GM23248 (cell line): ENCODE results near the gene CDX1. TPM values are rescaled to one million over a fixed set of nuclear protein-coding genes. Genes with fewer than 3 reads are reported as not detected.

Experiments
- DNase-seq: peaks from one replicate; pipeline ENCODE4 v3.0.0-alpha.2; 2015
- H2AFZ ChIP-seq: fragments of 200-600 bp; sonication (generic); 2 replicates; pipeline ENCODE4 v1.6.1; 2016; ENCODE audit warnings: antibody characterized with exemption
- H3F3A ChIP-seq: fragments of 200-600 bp; sonication (generic); 2 replicates; pipeline ENCODE4 v1.6.1; 2016; ENCODE audit warnings: mild to moderate bottlenecking, antibody characterized with exemption, mixed run types; ENCODE audit not compliant: insufficient read depth
- H3K27ac ChIP-seq: fragments of 200-600 bp; sonication (generic); 2 replicates; pipeline ENCODE4 v1.5.1; 2016; ENCODE audit warnings: mild to moderate bottlenecking
- H3K27me3 ChIP-seq: fragments of 200-600 bp; sonication (generic); replicated peaks from 2 replicates; pipeline ENCODE4 v1.6.1; 2016; ENCODE audit warnings: mild to moderate bottlenecking; ENCODE audit not compliant: insufficient read depth
- H3K36me3 ChIP-seq: fragments of 200-600 bp; sonication (generic); 2 replicates; pipeline ENCODE4 v1.6.1; 2016; ENCODE audit warnings: low read depth, mild to moderate bottlenecking
- H3K4me1 ChIP-seq: fragments of 200-600 bp; sonication (generic); 2 replicates; pipeline ENCODE4 v1.6.1; 2016; ENCODE audit warnings: mild to moderate bottlenecking; ENCODE audit not compliant: insufficient read depth
- H3K4me2 ChIP-seq: fragments of 200-600 bp; sonication (generic); one replicate; pipeline ENCODE4 v1.6.1; 2016; ENCODE audit warnings: mild to moderate bottlenecking; ENCODE audit not compliant: unreplicated experiment
- H3K4me3 ChIP-seq: fragments of 200-600 bp; sonication (generic); 2 replicates; pipeline ENCODE4 v1.5.1; 2016; ENCODE audit warnings: mild to moderate bottlenecking
- H3K79me2 ChIP-seq: fragments of 200-600 bp; sonication (generic); 2 replicates; pipeline ENCODE4 v1.6.1; 2016; ENCODE audit warnings: mild to moderate bottlenecking; ENCODE audit not compliant: insufficient read depth
- H3K9ac ChIP-seq: fragments of 200-600 bp; sonication (generic); 2 replicates; pipeline ENCODE4 v1.6.1; 2016; ENCODE audit warnings: mild to moderate bottlenecking
- H3K9me2 ChIP-seq: fragments of 200-600 bp; sonication (generic); 2 replicates; pipeline ENCODE4 v1.6.1; 2016; ENCODE audit warnings: mixed run types, mild to moderate bottlenecking, moderate library complexity; ENCODE audit not compliant: insufficient read depth
- H3K9me3 ChIP-seq: fragments of 200-600 bp; sonication (generic); one replicate; pipeline ENCODE4 v1.6.1; 2017; ENCODE audit warnings: low read depth
- H4K20me1 ChIP-seq: fragments of 200-600 bp; sonication (generic); 2 replicates; pipeline ENCODE4 v1.6.0; 2016; ENCODE audit not compliant: insufficient read depth
- EZH2 ChIP-seq: fragments of 200-600 bp; sonication (generic); IDR thresholded peaks from 2 replicates; pipeline ENCODE4 v1.6.1; 2018; ENCODE audit warnings: antibody characterized with exemption, mild to moderate bottlenecking; ENCODE audit not compliant: insufficient read depth, poor library complexity, severe bottlenecking
- EZH2phosphoT487 ChIP-seq: fragments of 200-600 bp; sonication (generic); IDR thresholded peaks from 2 replicates; pipeline ENCODE4 v1.6.1; 2018; ENCODE audit warnings: antibody characterized with exemption, moderate library complexity, mild to moderate bottlenecking, low read depth; ENCODE audit not compliant: insufficient read depth
- WGBS, 2 experiments: methylation state at CpG; one replicate each; pipeline ENCODE4 v1.1.6; 2015 to 2017; ENCODE audit warnings: low lambda C conversion rate in 2 of 2, low coverage in 1 of 2; ENCODE audit errors: missing lambda C conversion rate in 2 of 2; 5-methylcytosine and 5-hydroxymethylcytosine counted together
- in situ Hi-C: fragments of 300-500 bp; cut with MboI; formaldehyde crosslinking; loops from 2 replicates; pipeline ENCODE4 v1.15.0; 2020
- polyA plus RNA-seq: library from polyadenylated mRNA; unstranded; fragments of >200 nt; fragmentation: Nextera tagmentation; extraction: Ambion mirVana; gene quantifications from 2 replicates; pipeline ENCODE4 v1.2.1, GENCODE V29; 2016
- total RNA-seq: library from RNA; depleted of rRNA; stranded (reverse); fragments of >200 nt; shearing (Covaris generic); gene quantifications from 2 replicates; pipeline ENCODE4 v1.2.3, GENCODE V29; 2014

CDX1 gene
- total and polyA plus RNA-seq, 2 experiments from 2014 or later = not detected

DNA sequence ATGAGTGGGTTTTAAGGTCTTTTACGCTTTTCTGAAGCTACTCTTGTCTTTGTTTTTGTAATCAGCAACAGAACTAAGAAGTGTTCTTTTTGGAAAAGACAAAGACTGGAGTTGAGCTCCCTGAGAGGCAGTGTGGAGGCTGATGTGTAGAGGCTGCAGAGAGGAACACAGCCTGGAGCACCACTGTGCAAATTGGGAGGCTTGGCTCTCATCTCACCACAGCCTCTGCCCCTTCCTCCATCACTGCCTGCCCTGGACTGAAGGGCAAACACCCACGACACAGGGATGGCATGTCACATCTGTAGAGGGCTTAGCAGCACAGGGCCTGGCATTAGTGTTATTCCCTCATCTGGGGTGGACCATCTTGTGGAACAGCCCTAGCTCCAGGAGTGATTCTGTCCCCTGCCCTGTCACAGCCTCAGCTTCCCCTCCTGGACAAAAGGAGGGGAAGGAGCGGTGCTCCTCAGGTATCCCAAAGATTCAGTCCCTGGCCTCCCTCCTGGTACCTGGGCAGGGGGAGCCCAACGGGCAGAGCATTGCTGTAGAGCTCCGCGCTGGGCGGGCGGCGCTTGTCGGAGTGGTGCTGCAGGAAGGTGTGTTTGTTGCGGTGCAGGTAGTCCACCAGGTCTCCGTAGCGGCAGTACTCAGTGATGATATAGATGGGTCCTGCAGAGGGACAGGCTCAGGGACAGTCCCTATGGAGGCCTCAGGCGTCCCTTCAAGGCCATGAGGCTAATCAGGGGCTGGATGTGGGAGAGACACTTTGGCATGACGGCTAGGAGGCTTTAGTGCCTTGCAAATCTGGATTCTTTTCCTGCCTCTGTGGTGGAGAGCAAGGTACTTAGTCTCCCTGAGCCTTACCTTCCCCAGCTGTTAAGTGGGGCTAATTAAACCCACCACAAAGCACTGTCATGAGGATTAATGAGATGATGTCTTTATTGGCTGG is 43.8 kb upstream of the CDX1 start:
- DNase-seq = no peak

DNA sequence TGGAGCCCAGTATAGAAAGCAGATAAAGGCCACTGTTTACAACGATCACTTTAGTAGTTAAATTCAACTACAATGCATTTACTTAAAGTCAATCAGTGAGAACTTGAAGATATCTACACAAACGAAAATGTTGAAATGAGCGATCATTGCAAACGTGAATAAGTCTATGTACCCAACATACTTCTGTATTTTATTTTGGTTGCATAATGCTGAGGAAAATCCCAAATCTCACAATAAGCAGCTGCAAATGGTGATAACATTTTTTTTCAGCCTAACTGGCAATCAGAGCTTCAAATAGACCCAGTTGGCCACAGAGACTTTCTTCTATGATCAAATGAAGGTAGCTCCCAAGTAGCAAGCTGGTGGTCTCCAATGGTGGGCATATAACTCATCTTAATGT is 43.0 kb upstream of the CDX1 start:
- Histone ChIP-seq H3K9ac (no peak overlapping the region), H2AFZ (no peak overlapping the region), H3K9me3 (no peaks in the 10 kb centered on the region), H3K36me3 (peaks cover 54% of the 10 kb centered on the region), H3K79me2 (peaks cover 3% of the 10 kb centered on the region), H3K27ac (no peak overlapping the region), H3K4me1 (no peaks in the 10 kb centered on the region), H3F3A (peaks cover 10% of the 10 kb centered on the region; the same call in 1 of the 2 replicates), H3K4me2 (no peak overlapping the region), H3K27me3 (no peaks in the 10 kb centered on the region), H4K20me1 (no peaks in the 10 kb centered on the region), H3K4me3 (no peak overlapping the region), H3K9me2 (no peaks in the 10 kb centered on the region)
- TF ChIP-seq EZH2phosphoT487 (no peak), EZH2 (no peak)
- DNase-seq = no peak
- in situ Hi-C loops = loop anchor here (25.0 kb wide), 1 partner anchor 286 kb away; no protein-coding TSS in a partner anchor
- 76% methylated on average over 4 of the region's 4 CpGs for WGBS, 2 experiments

More for the DNA sequence above, 43.8 kb upstream of the CDX1 start:
- Histone ChIP-seq H2AFZ (no peak overlapping the region), H4K20me1 (no peaks in the 10 kb centered on the region), H3K9me2 (no peaks in the 10 kb centered on the region), H3K9me3 (no peaks in the 10 kb centered on the region), H3K27ac (no peak overlapping the region), H3K4me3 (no peak overlapping the region), H3F3A (peaks cover 14% of the 10 kb centered on the region), H3K4me2 (no peak overlapping the region), H3K4me1 (no peaks in the 10 kb centered on the region), H3K36me3 (peaks cover 47% of the 10 kb centered on the region), H3K79me2 (no peaks in the 10 kb centered on the region), H3K9ac (no peak overlapping the region), H3K27me3 (no peaks in the 10 kb centered on the region)
- TF ChIP-seq EZH2phosphoT487 (no peak), EZH2 (no peak)
- in situ Hi-C loops = loop anchor here (25.0 kb wide), 1 partner anchor 286 kb away; no protein-coding TSS in a partner anchor
- WGBS, 2 experiments = 93 to 96% methylated on average over 15 of the region's 15 CpGs

DNA sequence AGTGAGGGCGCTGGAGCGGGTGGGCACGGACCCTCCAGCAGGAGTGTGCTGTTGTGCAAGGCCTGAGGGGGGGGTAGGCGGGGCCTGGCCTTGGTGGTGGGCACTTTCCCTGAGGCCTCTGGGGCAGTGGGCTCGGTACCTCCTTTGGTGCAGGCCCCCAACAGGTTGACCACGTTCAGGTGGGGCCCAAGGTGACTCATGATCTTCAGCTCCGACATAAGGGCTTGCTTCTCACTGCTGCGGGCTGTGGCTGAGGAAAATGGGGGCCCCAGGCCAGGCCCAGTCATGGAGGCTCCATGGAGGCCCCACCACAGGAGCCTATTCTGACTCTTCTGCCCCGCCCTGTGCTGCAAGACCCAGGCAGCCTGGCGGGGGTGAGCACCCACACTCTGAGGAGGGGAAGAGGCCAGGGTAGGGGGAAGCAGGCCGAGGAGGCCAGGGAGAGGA is 42.4 kb upstream of the CDX1 start:
- H3K4me3 ChIP-seq = no peak overlapping the region
- TF ChIP-seq EZH2phosphoT487 (no peak), EZH2 (no peak)
- DNase-seq = no peak
- 77 to 78% methylated on average over 11 of the region's 11 CpGs for WGBS, 2 experiments
- no peaks in the 10 kb centered on the region for H3K9me3 ChIP-seq
- peaks cover 60% of the 10 kb centered on the region for H3K36me3 ChIP-seq
- no peaks in the 10 kb centered on the region for H4K20me1 ChIP-seq
- H3K9ac ChIP-seq = no peak overlapping the region
- no peak overlapping the region for H3K4me2 ChIP-seq
- H3K27ac ChIP-seq = no peak overlapping the region
- H3K79me2 ChIP-seq = peaks cover 7% of the 10 kb centered on the region
- H3K9me2 ChIP-seq = no peaks in the 10 kb centered on the region
- H3F3A ChIP-seq = peaks cover 10% of the 10 kb centered on the region; the same call in 1 of the 2 replicates
- no peak overlapping the region for H2AFZ ChIP-seq
- in situ Hi-C loops = loop anchor here (25.0 kb wide), 1 partner anchor 287 kb away; no protein-coding TSS in a partner anchor
- no peaks in the 10 kb centered on the region for H3K27me3 ChIP-seq
- no peaks in the 10 kb centered on the region for H3K4me1 ChIP-seq

DNA sequence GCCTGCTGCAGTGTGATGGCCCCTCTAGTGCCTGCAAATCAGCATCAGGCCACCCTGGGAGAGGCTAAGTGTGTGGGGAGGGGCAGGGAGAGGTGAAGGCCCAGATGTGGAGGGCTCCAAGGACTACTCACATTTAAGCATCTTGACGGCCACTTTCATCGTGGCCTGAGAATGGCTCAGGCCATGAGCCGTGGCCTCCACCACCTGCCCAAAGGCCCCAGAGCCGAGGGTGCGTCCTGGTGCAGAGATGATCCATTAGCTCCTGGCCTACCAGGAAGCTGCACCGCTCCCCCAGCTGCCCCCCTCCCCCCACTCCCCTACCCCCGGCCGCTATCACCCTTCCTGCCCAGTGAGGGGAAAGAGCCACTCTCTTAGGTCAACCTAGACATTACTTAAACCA is 42.0 kb upstream of the CDX1 start:
- peaks cover 8% of the 10 kb centered on the region; the same call in 1 of the 2 replicates for H3F3A ChIP-seq
- H3K27ac ChIP-seq = no peak overlapping the region
- H3K36me3 ChIP-seq = peaks cover 65% of the 10 kb centered on the region
- no peaks in the 10 kb centered on the region for H4K20me1 ChIP-seq
- H3K27me3 ChIP-seq = no peaks in the 10 kb centered on the region
- H3K9me2 ChIP-seq = no peaks in the 10 kb centered on the region
- 87 to 91% methylated on average over 4 to 8 of the region's 8 CpGs for WGBS, 2 experiments
- no peak for DNase-seq
- H3K9ac ChIP-seq = no peak overlapping the region
- peaks cover 11% of the 10 kb centered on the region for H3K79me2 ChIP-seq
- TF ChIP-seq EZH2phosphoT487 (no peak), EZH2 (no peak)
- H3K9me3 ChIP-seq = no peaks in the 10 kb centered on the region
- H3K4me1 ChIP-seq = no peaks in the 10 kb centered on the region
- H3K4me2 ChIP-seq = no peak overlapping the region
- no peak overlapping the region for H2AFZ ChIP-seq
- H3K4me3 ChIP-seq = no peak overlapping the region
- in situ Hi-C loops = loop anchor here (25.0 kb wide), 1 partner anchor 287 kb away; no protein-coding TSS in a partner anchor
